Measurements from ENCODE around the gene TADA2B.

- TF ChIP-seq CTCF (IDR thresholded peaks at IDR 0.05) (no peak), POLR2A (IDR thresholded peaks at IDR 0.05) (no peak)
Measured at GRCh38 chr4:7032596-7032995, 10.6 kb upstream of the TADA2B start.

All from suprapubic skin (tissue), 3 donors.